Measurements from ENCODE around the gene ASCC1.

The ASCC1 gene

DNA sequence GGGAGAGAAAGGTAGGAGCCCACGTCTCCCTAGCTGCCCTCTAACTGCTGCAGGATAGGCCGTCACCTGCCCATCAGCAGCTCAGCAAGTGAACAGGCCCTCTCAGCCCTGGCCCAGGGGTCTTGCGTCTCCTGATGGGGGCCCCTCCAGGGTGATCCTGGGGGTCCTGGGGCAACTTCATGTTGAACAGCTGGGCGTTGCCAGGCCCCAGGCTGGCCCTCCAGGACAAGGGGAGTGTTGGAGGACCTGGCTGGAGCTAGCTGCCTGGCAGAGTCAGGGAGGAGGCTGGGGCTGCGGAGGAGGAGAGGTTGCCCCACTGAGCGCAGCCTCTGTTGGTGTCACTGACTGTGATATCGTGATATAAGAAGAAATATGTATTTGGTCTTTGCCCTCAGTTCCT, 162.4 kb downstream of the ASCC1 start:
- TF ChIP-seq, protein P1, sequence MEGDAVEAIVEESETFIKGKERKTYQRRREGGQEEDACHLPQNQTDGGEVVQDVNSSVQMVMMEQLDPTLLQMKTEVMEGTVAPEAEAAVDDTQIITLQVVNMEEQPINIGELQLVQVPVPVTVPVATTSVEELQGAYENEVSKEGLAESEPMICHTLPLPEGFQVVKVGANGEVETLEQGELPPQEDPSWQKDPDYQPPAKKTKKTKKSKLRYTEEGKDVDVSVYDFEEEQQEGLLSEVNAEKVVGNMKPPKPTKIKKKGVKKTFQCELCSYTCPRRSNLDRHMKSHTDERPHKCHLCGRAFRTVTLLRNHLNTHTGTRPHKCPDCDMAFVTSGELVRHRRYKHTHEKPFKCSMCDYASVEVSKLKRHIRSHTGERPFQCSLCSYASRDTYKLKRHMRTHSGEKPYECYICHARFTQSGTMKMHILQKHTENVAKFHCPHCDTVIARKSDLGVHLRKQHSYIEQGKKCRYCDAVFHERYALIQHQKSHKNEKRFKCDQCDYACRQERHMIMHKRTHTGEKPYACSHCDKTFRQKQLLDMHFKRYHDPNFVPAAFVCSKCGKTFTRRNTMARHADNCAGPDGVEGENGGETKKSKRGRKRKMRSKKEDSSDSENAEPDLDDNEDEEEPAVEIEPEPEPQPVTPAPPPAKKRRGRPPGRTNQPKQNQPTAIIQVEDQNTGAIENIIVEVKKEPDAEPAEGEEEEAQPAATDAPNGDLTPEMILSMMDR (IDR thresholded peaks at IDR 0.05; ENCODE audit: insufficient read depth, low read depth, low read length, missing control alignments): no peak
- DNase-seq (ENCODE audit: low read depth): no peak
- H3K4me3 ChIP-seq (ENCODE audit: low read length): no peak overlapping the region

DNA sequence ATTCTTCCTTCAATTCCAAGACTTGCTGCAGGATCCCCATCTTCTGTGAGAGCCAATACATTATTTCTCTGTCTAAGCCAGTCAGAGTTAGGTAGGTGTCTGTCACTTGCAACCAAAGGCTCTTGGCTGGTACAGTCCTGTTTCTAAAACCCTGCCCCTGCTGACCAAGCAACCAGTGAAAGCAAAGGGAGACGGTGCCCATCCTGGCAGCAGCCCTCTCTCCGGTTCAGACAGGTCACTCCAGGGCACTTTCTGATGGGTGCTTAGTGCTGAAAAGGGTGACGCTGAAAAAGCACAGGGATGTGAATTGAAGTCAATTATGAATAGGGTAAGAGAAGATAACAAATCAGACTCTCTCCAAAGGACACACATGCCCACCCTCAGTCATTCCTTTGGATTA, 165.2 kb downstream of the ASCC1 start:
- no peak for DNase-seq (ENCODE audit: low read depth)
- no peak overlapping the region for H3K4me3 ChIP-seq (ENCODE audit: low read length)
- TF ChIP-seq, protein P1 (IDR thresholded peaks at IDR 0.05; ENCODE audit: insufficient read depth, low read depth, low read length, missing control alignments): no peak

DNA sequence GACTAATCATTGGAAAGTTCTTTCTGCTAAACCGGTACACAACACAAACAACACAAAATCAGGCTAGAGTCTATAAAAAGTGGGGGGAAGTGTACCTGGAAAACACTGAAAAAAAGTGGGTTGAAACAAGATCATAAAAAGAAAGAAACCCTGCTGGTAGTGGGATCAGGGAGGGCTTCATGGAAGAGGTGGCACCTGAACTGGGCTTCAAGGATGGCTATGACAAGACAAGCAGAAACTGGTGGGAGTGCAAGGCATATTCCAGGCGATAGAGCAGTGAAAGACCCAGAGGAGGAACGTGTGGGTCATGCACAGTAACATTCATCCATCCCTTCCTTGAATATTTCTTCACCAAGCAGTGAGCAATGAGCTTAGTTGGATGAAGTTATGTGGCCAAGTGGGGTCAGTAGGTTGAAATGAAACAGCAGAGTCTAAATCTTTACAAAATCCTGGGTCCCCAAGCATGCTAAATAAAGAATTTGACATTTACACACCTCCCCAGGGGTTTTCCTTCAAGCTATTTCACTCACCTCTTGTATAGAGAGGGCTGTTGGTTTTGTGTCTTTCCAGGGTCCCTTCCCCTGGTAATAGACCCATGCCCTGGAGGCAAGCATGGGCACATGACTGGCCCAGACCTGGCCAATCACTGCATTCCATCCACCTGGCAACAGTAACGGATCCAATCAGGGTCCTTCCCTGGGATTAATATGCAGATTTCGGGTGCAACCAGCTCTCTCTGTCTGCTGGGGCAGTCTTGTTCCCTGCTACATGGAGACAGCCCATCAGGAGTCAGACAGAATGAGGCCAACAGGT, 165.9 kb downstream of the ASCC1 start:
- DNase-seq (ENCODE audit: low read depth): no peak
- no peak overlapping the region for H3K4me3 ChIP-seq (ENCODE audit: low read length)
- TF ChIP-seq, protein P1 (IDR thresholded peaks at IDR 0.05; ENCODE audit: insufficient read depth, low read depth, low read length, missing control alignments): no peak

DNA sequence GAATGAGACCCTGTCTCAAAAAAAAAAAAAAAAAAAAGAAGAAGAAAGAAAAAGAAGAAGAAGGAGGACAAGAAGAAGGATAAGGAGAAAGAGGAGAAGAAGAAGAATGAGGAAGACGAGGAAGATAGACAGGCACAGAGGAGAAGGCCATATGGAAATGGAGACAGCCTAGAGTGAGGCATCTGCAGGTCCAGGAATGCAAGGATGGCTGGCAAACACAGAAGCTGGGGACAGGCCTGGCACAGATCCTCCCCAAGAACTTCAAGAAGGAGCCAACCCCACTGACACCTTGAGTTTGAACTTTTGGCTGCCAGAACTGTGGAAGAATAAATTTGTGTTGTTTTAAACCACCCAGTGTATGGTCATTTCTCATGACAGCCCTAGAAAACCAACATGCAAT, 166.6 kb downstream of the ASCC1 start:
- TF ChIP-seq, protein P1 (IDR thresholded peaks at IDR 0.05; ENCODE audit: insufficient read depth, low read depth, low read length, missing control alignments): no peak
- DNase-seq (ENCODE audit: low read depth): no peak
- no peak overlapping the region for H3K4me3 ChIP-seq (ENCODE audit: low read length)

DNA sequence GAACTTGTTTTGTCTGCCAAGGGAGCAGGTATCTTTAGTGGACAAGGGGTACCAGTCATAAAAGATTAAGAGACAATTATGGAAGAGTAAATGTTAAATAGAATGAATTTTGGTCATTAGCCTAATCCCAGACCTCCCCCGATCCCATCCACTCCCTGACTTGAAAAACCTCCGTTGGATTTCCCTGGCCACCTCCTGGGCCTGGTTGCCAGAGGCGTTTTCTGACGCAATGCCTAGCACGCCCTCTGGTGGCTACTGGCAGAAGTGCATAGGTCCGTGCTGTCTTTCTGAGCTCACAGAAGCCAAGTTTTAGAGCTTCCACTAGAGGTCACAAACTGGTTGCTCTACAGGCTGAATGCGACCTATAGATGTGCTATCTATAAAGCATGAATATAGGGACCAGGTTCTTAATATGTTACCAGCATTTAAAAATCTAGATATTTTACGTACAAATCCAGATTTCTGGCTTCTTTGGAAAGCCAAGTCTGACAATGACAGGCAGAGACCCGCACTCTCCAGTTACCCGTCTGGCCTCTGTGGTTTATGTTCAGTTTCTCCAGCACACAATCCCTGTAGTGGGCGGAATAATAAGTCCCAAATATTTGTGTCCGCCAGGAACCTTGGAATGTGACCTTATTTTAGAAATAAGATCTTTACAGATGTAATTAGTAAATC, 167.5 kb downstream of the ASCC1 start:
- no peak overlapping the region for H3K4me3 ChIP-seq (ENCODE audit: low read length)
- TF ChIP-seq, protein P1 (IDR thresholded peaks at IDR 0.05; ENCODE audit: insufficient read depth, low read depth, low read length, missing control alignments): peak; percentile 100

More for the DNA sequence above, 167.5 kb downstream of the ASCC1 start:
- peak; percentile 89 for DNase-seq (ENCODE audit: low read depth)

Data from epithelial cell of esophagus (primary cell).